GM23338 (cell line): Measurements from ENCODE around the gene CES4A. TPM values are rescaled to one million over a fixed set of nuclear protein-coding genes. Genes with fewer than 3 reads are reported as not detected.

Source experiments
- ATAC-seq: fragments of 200-7000 bp; cut with Tn5 transposase; 3 replicates; pipeline ENCODE4 v1.9.1; 2020
- DNase-seq: peaks from one replicate; pipeline ENCODE4 v3.0.0-alpha.2; 2015; ENCODE audit warnings: low spot score
- H2AFZ ChIP-seq: fragments of 200-600 bp; sonication (generic); 2 replicates; pipeline ENCODE4 v1.8.0; 2016; ENCODE audit warnings: antibody characterized with exemption, mild to moderate bottlenecking, moderate library complexity
- H3F3A ChIP-seq: fragments of 200-600 bp; sonication (generic); replicated peaks from 2 replicates; pipeline ENCODE4 v1.8.0; 2017; ENCODE audit warnings: antibody characterized with exemption, mixed run types, low read depth
- H3K27ac ChIP-seq: fragments of 200-600 bp; sonication (generic); 2 replicates; pipeline ENCODE4 v1.6.1; 2016; ENCODE audit warnings: low read depth
- H3K27me3 ChIP-seq: fragments of 200-600 bp; sonication (generic); 2 replicates; pipeline ENCODE4 v1.8.0; 2016; ENCODE audit warnings: mild to moderate bottlenecking, mixed run types, moderate library complexity; ENCODE audit not compliant: insufficient read depth
- H3K36me3 ChIP-seq: fragments of 200-600 bp; sonication (generic); 2 replicates; pipeline ENCODE4 v1.8.0; 2016; ENCODE audit warnings: mild to moderate bottlenecking; ENCODE audit not compliant: insufficient read depth
- H3K4me1 ChIP-seq: fragments of 200-600 bp; sonication (generic); 2 replicates; pipeline ENCODE4 v1.8.0; 2016; ENCODE audit warnings: mild to moderate bottlenecking, moderate library complexity; ENCODE audit not compliant: insufficient read depth
- H3K4me2 ChIP-seq: fragments of 200-600 bp; sonication (generic); 2 replicates; pipeline ENCODE4 v1.7.1; 2017; ENCODE audit warnings: mixed run types
- H3K4me3 ChIP-seq: fragments of 200-600 bp; sonication (generic); 2 replicates; pipeline ENCODE4 v1.6.1; 2016; ENCODE audit warnings: mixed run types
- H3K79me2 ChIP-seq: fragments of 200-600 bp; sonication (generic); replicated peaks from 2 replicates; pipeline ENCODE4 v1.8.0; 2017; ENCODE audit warnings: mild to moderate bottlenecking; ENCODE audit not compliant: insufficient read depth
- H3K9me2 ChIP-seq: fragments of 200-600 bp; sonication (generic); 2 replicates; pipeline ENCODE4 v1.8.0; 2017; ENCODE audit not compliant: insufficient read depth
- H4K20me1 ChIP-seq: fragments of 200-600 bp; sonication (generic); replicated peaks from 2 replicates; pipeline ENCODE4 v1.8.0; 2017; ENCODE audit warnings: mild to moderate bottlenecking; ENCODE audit not compliant: insufficient read depth
- H3K27ac Mint-ChIP-seq: 2 replicates; pipeline ENCODE4 v1.8.0; 2020; ENCODE audit warnings: inconsistent platforms, mild to moderate bottlenecking, moderate library complexity, mixed read lengths
- H3K27me3 Mint-ChIP-seq: 3 replicates; pipeline ENCODE4 v1.8.0; 2022; ENCODE audit warnings: low read depth, mild to moderate bottlenecking, moderate library complexity, mixed read lengths, inconsistent platforms; ENCODE audit not compliant: insufficient read depth, poor library complexity
- H3K36me3 Mint-ChIP-seq: 3 replicates; pipeline ENCODE4 v1.8.0; 2021; ENCODE audit warnings: low read depth, mild to moderate bottlenecking, inconsistent platforms, moderate library complexity, mixed read lengths
- H3K4me1 Mint-ChIP-seq: 3 replicates; pipeline ENCODE4 v1.8.0; 2020; ENCODE audit warnings: mild to moderate bottlenecking, inconsistent platforms, mixed read lengths
- H3K4me3 Mint-ChIP-seq: 3 replicates; pipeline ENCODE4 v1.8.0; 2021; ENCODE audit warnings: moderate library complexity, mild to moderate bottlenecking, inconsistent platforms, mixed read lengths
- H3K9me3 Mint-ChIP-seq: 3 replicates; pipeline ENCODE4 v1.8.0; 2020; ENCODE audit warnings: moderate library complexity, mild to moderate bottlenecking, inconsistent platforms, mixed read lengths
- CREB1 ChIP-seq: fragments of 250-450 bp; sonication (Bioruptor Pico); IDR thresholded peaks from 2 replicates; pipeline ENCODE4 v1.5.0; 2020; ENCODE audit warnings: low read depth, mild to moderate bottlenecking, moderate library complexity
- EZH2 ChIP-seq: fragments of 200-600 bp; sonication (generic); IDR thresholded peaks from one replicate; pipeline ENCODE4 v1.8.0; 2017; ENCODE audit warnings: antibody characterized with exemption, mild to moderate bottlenecking, low read depth; ENCODE audit not compliant: unreplicated experiment
- EZH2phosphoT487 ChIP-seq: fragments of 200-600 bp; sonication (generic); IDR thresholded peaks from one replicate; pipeline ENCODE4 v1.8.1; 2018; ENCODE audit warnings: antibody characterized with exemption; ENCODE audit not compliant: unreplicated experiment
- JUNB ChIP-seq: IDR thresholded peaks from one replicate; pipeline ENCODE4 v1.6.1; 2016; ENCODE audit warnings: antibody characterized with exemption; ENCODE audit not compliant: unreplicated experiment
- NANOG ChIP-seq: IDR thresholded peaks from 2 replicates; pipeline ENCODE4 v1.6.1; 2016; ENCODE audit warnings: antibody characterized with exemption, borderline replicate concordance
- POLR2AphosphoS5 ChIP-seq: IDR thresholded peaks from 2 replicates; pipeline ENCODE4 v1.6.1; 2016; ENCODE audit warnings: antibody characterized with exemption, low read depth
- STAT1 ChIP-seq: IDR thresholded peaks from one replicate; pipeline ENCODE4 v1.6.1; 2016; ENCODE audit warnings: antibody characterized with exemption; ENCODE audit not compliant: unreplicated experiment
- ZNF114 ChIP-seq: fragments of 250-450 bp; sonication (Bioruptor Pico); IDR thresholded peaks from 2 replicates; pipeline ENCODE4 v1.5.0; 2020; ENCODE audit warnings: mild to moderate bottlenecking, moderate library complexity
- ZNF331 ChIP-seq: fragments of 250-450 bp; sonication (Bioruptor Pico); IDR thresholded peaks from 2 replicates; pipeline ENCODE4 v1.5.0; 2020; ENCODE audit warnings: low read depth, mild to moderate bottlenecking, moderate library complexity
- polyA plus RNA-seq: library from polyadenylated mRNA; unstranded; fragments of >200 nt; fragmentation: Nextera tagmentation; extraction: Ambion mirVana; gene quantifications from 2 replicates; pipeline ENCODE4 v1.2.1, GENCODE V29; 2016
- total RNA-seq: library from RNA; depleted of rRNA; stranded (reverse); fragments of >200 nt; shearing (Covaris generic); gene quantifications from 2 replicates; pipeline ENCODE4 v1.2.3, GENCODE V29; 2014
- TF ChIP-seq, protein P1 (sequence below): fragments of 250-450 bp; sonication (Bioruptor Pico); IDR thresholded peaks from 2 replicates; pipeline ENCODE4 v1.5.0; 2020; ENCODE audit warnings: mild to moderate bottlenecking, moderate library complexity
- TF ChIP-seq, protein P2 (sequence below), 2 experiments: fragments of 200-600 bp in 1 of 2; sonication (generic) in 1 of 2; conservative IDR thresholded peaks; 2 replicates each; pipeline versions ENCODE4 v1.5.1 to v1.6.1; 2016 to 2017; ENCODE audit warnings: antibody characterized with exemption in 2 of 2, low read depth in 2 of 2, mild to moderate bottlenecking in 2 of 2, moderate library complexity in 1 of 2
- TF ChIP-seq, protein P3 (sequence below): IDR thresholded peaks from 2 replicates; pipeline ENCODE4 v1.6.1; 2016; ENCODE audit warnings: antibody characterized with exemption
- TF ChIP-seq, protein P4 (sequence below): IDR thresholded peaks from one replicate; pipeline ENCODE4 v1.6.1; 2018; ENCODE audit warnings: antibody characterized with exemption; ENCODE audit not compliant: unreplicated experiment

CES4A gene
- total and polyA plus RNA-seq, 2 experiments from 2014 or later, result 0.10 to 0.42 TPM

DNA sequence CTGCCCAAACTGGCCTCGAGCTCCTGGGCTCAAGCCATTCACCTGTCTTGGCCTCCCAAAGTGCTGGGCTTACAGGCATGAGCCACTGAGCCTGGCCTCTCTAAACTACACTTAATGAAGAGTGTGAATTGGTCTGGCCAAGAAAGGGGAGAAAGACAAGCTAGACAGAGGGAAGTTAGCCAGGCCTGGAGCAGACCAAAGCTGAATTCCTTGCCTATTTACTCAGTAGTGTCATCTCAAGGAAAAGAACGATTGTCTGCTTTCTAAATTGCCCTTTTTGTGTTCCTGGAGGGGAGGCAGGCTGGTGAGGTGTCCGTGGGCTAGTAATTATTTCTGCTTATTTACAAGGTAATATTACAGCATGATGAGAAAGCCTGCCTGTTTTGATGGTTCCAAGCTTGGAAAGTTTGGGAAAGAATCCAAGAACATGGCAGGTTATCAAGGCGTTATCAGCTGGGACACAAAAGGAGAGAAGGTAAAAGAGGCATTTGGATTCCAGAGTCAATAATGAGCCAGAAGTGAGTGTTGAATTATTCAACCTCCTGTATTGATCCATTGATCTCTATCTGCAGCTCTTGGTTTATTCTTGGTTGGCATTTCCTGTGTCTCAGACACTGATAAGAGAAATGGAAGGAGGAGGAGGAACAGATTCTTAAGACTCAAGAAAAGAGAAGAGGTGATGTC, 34.3 kb downstream of the CES4A start (continued):
- TF ChIP-seq, protein P1, sequence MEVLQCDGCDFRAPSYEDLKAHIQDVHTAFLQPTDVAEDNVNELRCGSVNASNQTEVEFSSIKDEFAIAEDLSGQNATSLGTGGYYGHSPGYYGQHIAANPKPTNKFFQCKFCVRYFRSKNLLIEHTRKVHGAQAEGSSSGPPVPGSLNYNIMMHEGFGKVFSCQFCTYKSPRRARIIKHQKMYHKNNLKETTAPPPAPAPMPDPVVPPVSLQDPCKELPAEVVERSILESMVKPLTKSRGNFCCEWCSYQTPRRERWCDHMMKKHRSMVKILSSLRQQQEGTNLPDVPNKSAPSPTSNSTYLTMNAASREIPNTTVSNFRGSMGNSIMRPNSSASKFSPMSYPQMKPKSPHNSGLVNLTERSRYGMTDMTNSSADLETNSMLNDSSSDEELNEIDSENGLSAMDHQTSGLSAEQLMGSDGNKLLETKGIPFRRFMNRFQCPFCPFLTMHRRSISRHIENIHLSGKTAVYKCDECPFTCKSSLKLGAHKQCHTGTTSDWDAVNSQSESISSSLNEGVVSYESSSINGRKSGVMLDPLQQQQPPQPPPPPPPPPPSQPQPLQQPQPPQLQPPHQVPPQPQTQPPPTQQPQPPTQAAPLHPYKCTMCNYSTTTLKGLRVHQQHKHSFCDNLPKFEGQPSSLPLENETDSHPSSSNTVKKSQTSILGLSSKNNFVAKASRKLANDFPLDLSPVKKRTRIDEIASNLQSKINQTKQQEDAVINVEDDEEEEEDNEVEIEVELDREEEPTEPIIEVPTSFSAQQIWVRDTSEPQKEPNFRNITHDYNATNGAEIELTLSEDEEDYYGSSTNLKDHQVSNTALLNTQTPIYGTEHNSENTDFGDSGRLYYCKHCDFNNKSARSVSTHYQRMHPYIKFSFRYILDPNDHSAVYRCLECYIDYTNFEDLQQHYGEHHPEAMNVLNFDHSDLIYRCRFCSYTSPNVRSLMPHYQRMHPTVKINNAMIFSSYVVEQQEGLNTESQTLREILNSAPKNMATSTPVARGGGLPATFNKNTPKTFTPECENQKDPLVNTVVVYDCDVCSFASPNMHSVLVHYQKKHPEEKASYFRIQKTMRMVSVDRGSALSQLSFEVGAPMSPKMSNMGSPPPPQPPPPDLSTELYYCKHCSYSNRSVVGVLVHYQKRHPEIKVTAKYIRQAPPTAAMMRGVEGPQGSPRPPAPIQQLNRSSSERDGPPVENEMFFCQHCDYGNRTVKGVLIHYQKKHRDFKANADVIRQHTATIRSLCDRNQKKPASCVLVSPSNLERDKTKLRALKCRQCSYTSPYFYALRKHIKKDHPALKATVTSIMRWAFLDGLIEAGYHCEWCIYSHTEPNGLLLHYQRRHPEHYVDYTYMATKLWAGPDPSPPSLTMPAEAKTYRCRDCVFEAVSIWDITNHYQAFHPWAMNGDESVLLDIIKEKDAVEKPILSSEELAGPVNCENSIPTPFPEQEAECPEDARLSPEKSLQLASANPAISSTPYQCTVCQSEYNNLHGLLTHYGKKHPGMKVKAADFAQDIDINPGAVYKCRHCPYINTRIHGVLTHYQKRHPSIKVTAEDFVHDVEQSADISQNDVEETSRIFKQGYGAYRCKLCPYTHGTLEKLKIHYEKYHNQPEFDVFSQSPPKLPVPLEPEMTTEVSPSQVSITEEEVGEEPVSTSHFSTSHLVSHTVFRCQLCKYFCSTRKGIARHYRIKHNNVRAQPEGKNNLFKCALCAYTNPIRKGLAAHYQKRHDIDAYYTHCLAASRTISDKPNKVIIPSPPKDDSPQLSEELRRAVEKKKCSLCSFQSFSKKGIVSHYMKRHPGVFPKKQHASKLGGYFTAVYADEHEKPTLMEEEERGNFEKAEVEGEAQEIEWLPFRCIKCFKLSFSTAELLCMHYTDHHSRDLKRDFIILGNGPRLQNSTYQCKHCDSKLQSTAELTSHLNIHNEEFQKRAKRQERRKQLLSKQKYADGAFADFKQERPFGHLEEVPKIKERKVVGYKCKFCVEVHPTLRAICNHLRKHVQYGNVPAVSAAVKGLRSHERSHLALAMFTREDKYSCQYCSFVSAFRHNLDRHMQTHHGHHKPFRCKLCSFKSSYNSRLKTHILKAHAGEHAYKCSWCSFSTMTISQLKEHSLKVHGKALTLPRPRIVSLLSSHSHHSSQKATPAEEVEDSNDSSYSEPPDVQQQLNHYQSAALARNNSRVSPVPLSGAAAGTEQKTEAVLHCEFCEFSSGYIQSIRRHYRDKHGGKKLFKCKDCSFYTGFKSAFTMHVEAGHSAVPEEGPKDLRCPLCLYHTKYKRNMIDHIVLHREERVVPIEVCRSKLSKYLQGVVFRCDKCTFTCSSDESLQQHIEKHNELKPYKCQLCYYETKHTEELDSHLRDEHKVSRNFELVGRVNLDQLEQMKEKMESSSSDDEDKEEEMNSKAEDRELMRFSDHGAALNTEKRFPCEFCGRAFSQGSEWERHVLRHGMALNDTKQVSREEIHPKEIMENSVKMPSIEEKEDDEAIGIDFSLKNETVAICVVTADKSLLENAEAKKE (CRISPR knock-in tag), result no peak

DNA sequence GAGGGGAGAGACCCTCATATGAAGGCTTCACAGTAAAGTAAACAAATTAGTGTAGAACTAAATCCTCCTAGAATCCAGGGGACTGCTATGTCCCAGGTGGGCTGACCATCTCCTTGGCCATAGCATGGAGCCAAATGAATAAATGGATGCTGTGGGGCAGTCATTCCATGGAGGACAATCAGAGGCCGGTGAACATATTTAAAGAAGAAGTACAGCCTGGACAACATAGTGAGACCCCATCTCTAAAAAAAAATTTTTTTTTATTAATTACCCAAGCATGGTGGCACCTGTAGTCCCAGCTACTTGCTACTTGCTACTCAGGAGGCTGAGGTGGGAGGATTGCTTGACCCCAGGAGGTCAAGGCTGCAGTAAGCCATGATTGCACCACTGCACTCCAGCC, 35.3 kb downstream of the CES4A start:
- H3K4me3 ChIP-seq, result no peak overlapping the region
- H2AFZ ChIP-seq, result no peak overlapping the region
- Mint-ChIP-seq H3K4me3 (no peak overlapping the region), H3K9me3 (no peaks in the 10 kb centered on the region), H3K27me3 (peaks cover 9% of the 10 kb centered on the region), H3K27ac (no peak overlapping the region), H3K4me1 (peaks cover 6% of the 10 kb centered on the region), H3K36me3 (no peaks in the 10 kb centered on the region)
- no peak overlapping the region for H3K4me2 ChIP-seq
- no peaks in the 10 kb centered on the region for H4K20me1 ChIP-seq
- no peaks in the 10 kb centered on the region; the same call in 1 of the 2 replicates for H3K27me3 ChIP-seq
- H3K27ac ChIP-seq, result no peak overlapping the region
- no peak for DNase-seq
- H3F3A ChIP-seq, result no peaks in the 10 kb centered on the region
- peaks cover 6% of the 10 kb centered on the region for H3K4me1 ChIP-seq
- no peaks in the 10 kb centered on the region for H3K79me2 ChIP-seq
- H3K36me3 ChIP-seq, result no peaks in the 10 kb centered on the region
- no peaks in the 10 kb centered on the region for H3K9me2 ChIP-seq
- no peak for ATAC-seq
- TF ChIP-seq, protein P2, sequence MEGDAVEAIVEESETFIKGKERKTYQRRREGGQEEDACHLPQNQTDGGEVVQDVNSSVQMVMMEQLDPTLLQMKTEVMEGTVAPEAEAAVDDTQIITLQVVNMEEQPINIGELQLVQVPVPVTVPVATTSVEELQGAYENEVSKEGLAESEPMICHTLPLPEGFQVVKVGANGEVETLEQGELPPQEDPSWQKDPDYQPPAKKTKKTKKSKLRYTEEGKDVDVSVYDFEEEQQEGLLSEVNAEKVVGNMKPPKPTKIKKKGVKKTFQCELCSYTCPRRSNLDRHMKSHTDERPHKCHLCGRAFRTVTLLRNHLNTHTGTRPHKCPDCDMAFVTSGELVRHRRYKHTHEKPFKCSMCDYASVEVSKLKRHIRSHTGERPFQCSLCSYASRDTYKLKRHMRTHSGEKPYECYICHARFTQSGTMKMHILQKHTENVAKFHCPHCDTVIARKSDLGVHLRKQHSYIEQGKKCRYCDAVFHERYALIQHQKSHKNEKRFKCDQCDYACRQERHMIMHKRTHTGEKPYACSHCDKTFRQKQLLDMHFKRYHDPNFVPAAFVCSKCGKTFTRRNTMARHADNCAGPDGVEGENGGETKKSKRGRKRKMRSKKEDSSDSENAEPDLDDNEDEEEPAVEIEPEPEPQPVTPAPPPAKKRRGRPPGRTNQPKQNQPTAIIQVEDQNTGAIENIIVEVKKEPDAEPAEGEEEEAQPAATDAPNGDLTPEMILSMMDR (conservative IDR thresholded peaks at IDR 0.05; ENCODE audit: low read depth in 2 of 2), result no peak
- TF ChIP-seq, protein P3, sequence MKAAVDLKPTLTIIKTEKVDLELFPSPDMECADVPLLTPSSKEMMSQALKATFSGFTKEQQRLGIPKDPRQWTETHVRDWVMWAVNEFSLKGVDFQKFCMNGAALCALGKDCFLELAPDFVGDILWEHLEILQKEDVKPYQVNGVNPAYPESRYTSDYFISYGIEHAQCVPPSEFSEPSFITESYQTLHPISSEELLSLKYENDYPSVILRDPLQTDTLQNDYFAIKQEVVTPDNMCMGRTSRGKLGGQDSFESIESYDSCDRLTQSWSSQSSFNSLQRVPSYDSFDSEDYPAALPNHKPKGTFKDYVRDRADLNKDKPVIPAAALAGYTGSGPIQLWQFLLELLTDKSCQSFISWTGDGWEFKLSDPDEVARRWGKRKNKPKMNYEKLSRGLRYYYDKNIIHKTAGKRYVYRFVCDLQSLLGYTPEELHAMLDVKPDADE, result no peak
- TF ChIP-seq ZNF331, result no peak
- TF ChIP-seq STAT1, result no peak
- TF ChIP-seq EZH2phosphoT487, result no peak
- no peak for TF ChIP-seq CREB1
- no peak for TF ChIP-seq POLR2AphosphoS5
- TF ChIP-seq, protein P4, sequence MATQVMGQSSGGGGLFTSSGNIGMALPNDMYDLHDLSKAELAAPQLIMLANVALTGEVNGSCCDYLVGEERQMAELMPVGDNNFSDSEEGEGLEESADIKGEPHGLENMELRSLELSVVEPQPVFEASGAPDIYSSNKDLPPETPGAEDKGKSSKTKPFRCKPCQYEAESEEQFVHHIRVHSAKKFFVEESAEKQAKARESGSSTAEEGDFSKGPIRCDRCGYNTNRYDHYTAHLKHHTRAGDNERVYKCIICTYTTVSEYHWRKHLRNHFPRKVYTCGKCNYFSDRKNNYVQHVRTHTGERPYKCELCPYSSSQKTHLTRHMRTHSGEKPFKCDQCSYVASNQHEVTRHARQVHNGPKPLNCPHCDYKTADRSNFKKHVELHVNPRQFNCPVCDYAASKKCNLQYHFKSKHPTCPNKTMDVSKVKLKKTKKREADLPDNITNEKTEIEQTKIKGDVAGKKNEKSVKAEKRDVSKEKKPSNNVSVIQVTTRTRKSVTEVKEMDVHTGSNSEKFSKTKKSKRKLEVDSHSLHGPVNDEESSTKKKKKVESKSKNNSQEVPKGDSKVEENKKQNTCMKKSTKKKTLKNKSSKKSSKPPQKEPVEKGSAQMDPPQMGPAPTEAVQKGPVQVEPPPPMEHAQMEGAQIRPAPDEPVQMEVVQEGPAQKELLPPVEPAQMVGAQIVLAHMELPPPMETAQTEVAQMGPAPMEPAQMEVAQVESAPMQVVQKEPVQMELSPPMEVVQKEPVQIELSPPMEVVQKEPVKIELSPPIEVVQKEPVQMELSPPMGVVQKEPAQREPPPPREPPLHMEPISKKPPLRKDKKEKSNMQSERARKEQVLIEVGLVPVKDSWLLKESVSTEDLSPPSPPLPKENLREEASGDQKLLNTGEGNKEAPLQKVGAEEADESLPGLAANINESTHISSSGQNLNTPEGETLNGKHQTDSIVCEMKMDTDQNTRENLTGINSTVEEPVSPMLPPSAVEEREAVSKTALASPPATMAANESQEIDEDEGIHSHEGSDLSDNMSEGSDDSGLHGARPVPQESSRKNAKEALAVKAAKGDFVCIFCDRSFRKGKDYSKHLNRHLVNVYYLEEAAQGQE, result no peak
- TF ChIP-seq ZNF114 (CRISPR knock-in tag), result no peak
- no peak for TF ChIP-seq NANOG
- no peak for TF ChIP-seq JUNB
- TF ChIP-seq EZH2, result no peak
